Measurements from ENCODE around the gene SAMD1.

Gene SAMD1

GRCh38 chr19:14062558-14062855 lies 28.0 kb downstream of the SAMD1 start:
- Histone ChIP-seq H3K4me2 (no peak overlapping the region), H3K4me3 (IDR thresholded peaks at IDR 0.05; ENCODE audit: insufficient read depth, low read depth, low read length) (no peak overlapping the region), H4K20me1 (ENCODE audit: insufficient read depth) (no peaks in the 10 kb centered on the region), H3K79me2 (ENCODE audit: insufficient read depth, low read depth) (no peaks in the 10 kb centered on the region), H3K9ac (no peak overlapping the region), H3K27me3 (ENCODE audit: insufficient read depth, low read depth) (peaks cover 7% of the 10 kb centered on the region; the same call in 1 of the 2 replicates), H3K27ac (no peak overlapping the region), H3K4me1 (ENCODE audit: low read depth, poor library complexity, severe bottlenecking) (no peaks in the 10 kb centered on the region), H2AFZ (ENCODE audit: low read depth) (no peak overlapping the region), H3K36me3 (ENCODE audit: insufficient read depth) (no peaks in the 10 kb centered on the region)
- no peak for TF ChIP-seq CTCF (conservative IDR thresholded peaks at IDR 0.05; ENCODE audit: low read depth, low read length)

- peaks cover 7% of the 10 kb centered on the region; the same call in 1 of the 2 replicates for H3K27me3 ChIP-seq (ENCODE audit: insufficient read depth, low read depth)
- no peaks in the 10 kb centered on the region for H3K79me2 ChIP-seq (ENCODE audit: insufficient read depth, low read depth)
- H4K20me1 ChIP-seq (ENCODE audit: insufficient read depth) = no peaks in the 10 kb centered on the region
- H3K36me3 ChIP-seq (ENCODE audit: insufficient read depth) = no peaks in the 10 kb centered on the region
- H3K4me3 ChIP-seq (IDR thresholded peaks at IDR 0.05; ENCODE audit: insufficient read depth, low read depth, low read length) = no peak within 1 kb of the TSS
- no peak within 1 kb of the TSS for H2AFZ ChIP-seq (ENCODE audit: low read depth)
- H3K4me1 ChIP-seq (ENCODE audit: low read depth, poor library complexity, severe bottlenecking) = no peaks in the 10 kb centered on the region
- no peak for TF ChIP-seq CTCF (conservative IDR thresholded peaks at IDR 0.05; ENCODE audit: low read depth, low read length)
- H3K27ac ChIP-seq = no peak within 1 kb of the TSS
- no peak within 1 kb of the TSS for H3K4me2 ChIP-seq
- H3K9ac ChIP-seq = no peak within 1 kb of the TSS
These were observed 28.6 kb downstream of the SAMD1 start, which contains the start of gene PALM3 for GRCh38 chr19:14061751-14062557. TSS of gene PALM3 (minus strand) at chr19:14062076. CDS start at chr19:14061980, 96 bp downstream.

- H3K4me2 ChIP-seq = no peak overlapping the region
- no peak overlapping the region for H2AFZ ChIP-seq (ENCODE audit: low read depth)
- peaks cover 7% of the 10 kb centered on the region; the same call in 1 of the 2 replicates for H3K27me3 ChIP-seq (ENCODE audit: insufficient read depth, low read depth)
- no peak overlapping the region for H3K27ac ChIP-seq
- TF ChIP-seq CTCF (conservative IDR thresholded peaks at IDR 0.05; ENCODE audit: low read depth, low read length) = no peak
- no peaks in the 10 kb centered on the region for H3K4me1 ChIP-seq (ENCODE audit: low read depth, poor library complexity, severe bottlenecking)
- H3K9ac ChIP-seq = no peak overlapping the region
- no peaks in the 10 kb centered on the region for H4K20me1 ChIP-seq (ENCODE audit: insufficient read depth)
- no peak overlapping the region for H3K4me3 ChIP-seq (IDR thresholded peaks at IDR 0.05; ENCODE audit: insufficient read depth, low read depth, low read length)
- H3K79me2 ChIP-seq (ENCODE audit: insufficient read depth, low read depth) = no peaks in the 10 kb centered on the region
- no peaks in the 10 kb centered on the region for H3K36me3 ChIP-seq (ENCODE audit: insufficient read depth)
These were observed 29.3 kb downstream of the SAMD1 start for GRCh38 chr19:14061081-14061749.

DNA sequence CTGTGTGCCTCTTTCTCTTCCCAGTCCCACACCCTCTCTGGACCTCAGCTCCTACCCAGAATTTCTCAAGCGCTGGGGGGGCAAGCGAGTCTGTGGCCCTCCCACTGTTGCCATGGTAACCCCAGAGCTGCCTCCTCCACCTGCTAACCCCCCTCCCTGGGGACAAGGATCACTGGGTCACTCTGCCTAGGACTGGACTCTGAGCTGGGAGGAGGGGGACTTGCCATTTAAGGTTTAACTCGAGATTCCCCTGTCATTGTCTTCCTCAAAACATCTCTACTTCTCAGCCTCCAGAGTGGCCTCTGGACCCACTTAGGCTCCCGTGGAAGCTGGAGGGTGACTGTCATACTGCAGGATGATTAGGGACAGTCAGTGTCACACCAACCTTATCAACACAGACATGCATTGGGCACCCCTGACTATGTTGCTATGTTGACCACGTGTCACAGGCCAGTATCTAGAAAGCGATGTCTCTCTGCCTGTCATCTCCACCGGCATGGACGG lies 30.8 kb downstream of the SAMD1 start:
- no peak overlapping the region for H3K4me3 ChIP-seq (IDR thresholded peaks at IDR 0.05; ENCODE audit: insufficient read depth, low read depth, low read length)
- H3K27ac ChIP-seq = no peak overlapping the region
- no peaks in the 10 kb centered on the region for H4K20me1 ChIP-seq (ENCODE audit: insufficient read depth)
- H3K27me3 ChIP-seq (ENCODE audit: insufficient read depth, low read depth) = peaks cover 5% of the 10 kb centered on the region; the same call in 1 of the 2 replicates
- H3K4me2 ChIP-seq = no peak overlapping the region
- no peak for TF ChIP-seq CTCF (conservative IDR thresholded peaks at IDR 0.05; ENCODE audit: low read depth, low read length)
- no peak overlapping the region for H3K9ac ChIP-seq
- H3K79me2 ChIP-seq (ENCODE audit: insufficient read depth, low read depth) = no peaks in the 10 kb centered on the region
- no peaks in the 10 kb centered on the region for H3K4me1 ChIP-seq (ENCODE audit: low read depth, poor library complexity, severe bottlenecking)
- H3K36me3 ChIP-seq (ENCODE audit: insufficient read depth) = no peaks in the 10 kb centered on the region
- no peak overlapping the region for H2AFZ ChIP-seq (ENCODE audit: low read depth)

Measured in KMS-11 (cell line).